Lower leg skin (tissue), 4 donors: ENCODE measurements around the gene FYCO1. TPM values are rescaled to one million over a fixed set of nuclear protein-coding genes. Genes with fewer than 3 reads are reported as not detected.
"Not testable (repeated sequence)": the region's sequence is repeated elsewhere in the genome, so short reads cannot be mapped to it uniquely, and the experiment has no call there.

Experiments used
- DNase-seq, 2 donors: peaks; one replicate each; pipeline ENCODE4 v3.0.0-alpha.2; 2019; ENCODE audit warnings: low spot score in 2 of 2
- H3K4me3 ChIP-seq: fragments of 200-600 bp; sonication (generic); 2 replicates; pipeline ENCODE4 v1.5.1; 2017; ENCODE audit warnings: mild to moderate bottlenecking, low read depth; ENCODE audit not compliant: poor library complexity, severe bottlenecking
- CTCF ChIP-seq, 3 donors: fragments of 450-650 bp; IDR thresholded peaks; one replicate each; pipeline ENCODE4 v1.5.1; 2016; ENCODE audit warnings: antibody characterized with exemption in 3 of 3, mild to moderate bottlenecking in 3 of 3, moderate library complexity in 2 of 3
- POLR2A ChIP-seq, 2 donors: fragments of 450-650 bp; IDR thresholded peaks; one replicate each; pipeline ENCODE4 v1.6.1; 2016 to 2017; ENCODE audit warnings: antibody characterized with exemption in 2 of 2, mild to moderate bottlenecking in 1 of 2, moderate library complexity in 1 of 2
- WGBS, 2 donors: methylation state at CpG; one replicate each; pipeline ENCODE4 v1.1.5; 2018; 5-methylcytosine and 5-hydroxymethylcytosine counted together
- intact Hi-C: fragments of 100-400 bp; cut with DNase I; formaldehyde crosslinking; loops from one replicate; pipeline ENCODE4 v1.15.0; 2023; ENCODE audit warnings: low total_unique reads
- total RNA-seq, 4 donors: library from RNA; depleted of rRNA; stranded (reverse); fragments of >200 nt; gene quantifications; one replicate each; pipeline ENCODE4 v1.1.0, GENCODE V29; 2016

The FYCO1 gene
- total RNA-seq, 4 donors from 2014 or later: 35.0 to 57.0 (median 51.3) TPM

GRCh38 chr3:46007280-46007679 lies 11.7 kb upstream of the FYCO1 start:
- intact Hi-C loops: no loop called here
- no peak overlapping the region for H3K4me3 ChIP-seq
- DNase-seq: no peak
- TF ChIP-seq POLR2A (IDR thresholded peaks at IDR 0.05): no peak
- TF ChIP-seq CTCF (IDR thresholded peaks at IDR 0.05): no peak

- no peak overlapping the region for H3K4me3 ChIP-seq
- WGBS, 2 donors: 48 to 49% methylated on average over 5 of the region's 5 CpGs
Observed at GRCh38 chr3:46006238-46007032, 10.8 kb upstream of the FYCO1 start.

GRCh38 chr3:46003706-46004105 lies 8.1 kb upstream of the FYCO1 start:
- DNase-seq, intact Hi-C loops, H3K4me3 ChIP-seq: not testable (repeated sequence)

More at GRCh38 chr3:46006238-46007032, 10.8 kb upstream of the FYCO1 start:
- no peak for DNase-seq
- TF ChIP-seq POLR2A (IDR thresholded peaks at IDR 0.05): no peak
- intact Hi-C loops: no loop called here

- H3K4me3 ChIP-seq: no peak overlapping the region
- no peak for DNase-seq
- TF ChIP-seq POLR2A (IDR thresholded peaks at IDR 0.05) (no peak), CTCF (IDR thresholded peaks at IDR 0.05) (no peak)
- WGBS, 2 donors: 87 to 88% methylated on average over 2 of the region's 2 CpGs
- intact Hi-C loops: no loop called here
Observed at GRCh38 chr3:46001178-46001577, 5.6 kb upstream of the FYCO1 start.

GRCh38 chr3:45997942-45998341 lies 2.3 kb upstream of the FYCO1 start:
- no peak for DNase-seq
- intact Hi-C loops: no loop called here
- no peak overlapping the region for H3K4me3 ChIP-seq
- TF ChIP-seq CTCF (IDR thresholded peaks at IDR 0.05) (no peak), POLR2A (IDR thresholded peaks at IDR 0.05) (no peak)
- 82 to 89% methylated on average over 2 of the region's 2 CpGs for WGBS, 2 donors

GRCh38 chr3:45997499-45997898 lies 1.9 kb upstream of the FYCO1 start:
- intact Hi-C loops, H3K4me3 ChIP-seq, DNase-seq: not testable (repeated sequence)
- WGBS, 2 donors: 91 to 94% methylated on average over 19 of the region's 19 CpGs

GRCh38 chr3:45994419-45995235 lies 997 bp downstream of the FYCO1 start:
- intact Hi-C loops: no loop called here
- H3K4me3 ChIP-seq: peak overlapping the region; percentile 97
- DNase-seq: no peak
- TF ChIP-seq POLR2A (IDR thresholded peaks at IDR 0.05) (no peak), CTCF (IDR thresholded peaks at IDR 0.05) (no peak)
- WGBS, 2 donors: 9 to 10% methylated on average over 16 of the region's 16 CpGs
